ENCODE results near the gene NUDC. TPM values are rescaled to one million over a fixed set of nuclear protein-coding genes. Genes with fewer than 3 reads are reported as not detected.

The NUDC gene
- total RNA-seq, 1 experiment from 2014 or later: 149 TPM

GRCh38 chr1:26951216-26951615 is 29.7 kb downstream of the NUDC start:
- POLR2A ChIA-PET (ENCODE audit: unreplicated experiment): no interaction called here
- no TSS peak for BruUV-seq (replicated peaks)
- intact Hi-C loops (cut with micrococcal nuclease): no loop called here

GRCh38 chr1:26951821-26952497 is 30.4 kb downstream of the NUDC start:
- Histone ChIP-seq H2AFZ (ENCODE audit: low read length) (no peak overlapping the region), H3K9me2 (replicated peaks; ENCODE audit: low read length) (no peaks in the 10 kb centered on the region), H3K4me3 (ENCODE audit: low read length) (no peak overlapping the region), H3K27me3 (ENCODE audit: low read length) (no peaks in the 10 kb centered on the region), H3K4me1 (ENCODE audit: insufficient read depth, low read length) (peaks cover 10% of the 10 kb centered on the region; the same call in 1 of the 2 replicates), H3K4me2 (ENCODE audit: low read length) (no peak overlapping the region), H3F3A (ENCODE audit: low read length, unreplicated experiment) (no peaks in the 10 kb centered on the region), H3K9me3 (ENCODE audit: low read length) (no peaks in the 10 kb centered on the region), H3K79me2 (ENCODE audit: low read length) (no peaks in the 10 kb centered on the region), H3K36me3 (ENCODE audit: low read depth, low read length) (peaks cover 6% of the 10 kb centered on the region; the same call in 1 of the 2 replicates), H3K27ac (ENCODE audit: low read length) (no peak overlapping the region), H4K20me1 (ENCODE audit: low read length) (no peaks in the 10 kb centered on the region), H3K9ac (ENCODE audit: low read length) (no peak overlapping the region)
- ATAC-seq (no peak), DNase-seq (no peak)
- TF ChIP-seq EZH2phosphoT487 (IDR thresholded peaks at IDR 0.05; ENCODE audit: borderline replicate concordance, low read length) (no peak), EZH2 (IDR thresholded peaks at IDR 0.05; ENCODE audit: low read length, unreplicated experiment) (no peak), CTCF (conservative IDR thresholded peaks at IDR 0.05; ENCODE audit: low read depth, low read length) (no peak)
- POLR2A ChIA-PET (ENCODE audit: unreplicated experiment): no interaction called here
- no TSS peak for BruUV-seq (replicated peaks)
- intact Hi-C loops (cut with micrococcal nuclease): no loop called here
- CTCF ChIA-PET: no interaction called here

More at GRCh38 chr1:26951216-26951615, 29.7 kb downstream of the NUDC start:
- H3K9me3 ChIP-seq (ENCODE audit: low read length): no peaks in the 10 kb centered on the region
- no peak overlapping the region for H3K4me2 ChIP-seq (ENCODE audit: low read length)
- H3K27me3 ChIP-seq (ENCODE audit: low read length): no peaks in the 10 kb centered on the region
- H3K27ac ChIP-seq (ENCODE audit: low read length): no peak overlapping the region
- H3K9ac ChIP-seq (ENCODE audit: low read length): no peak overlapping the region
- no peaks in the 10 kb centered on the region for H3K79me2 ChIP-seq (ENCODE audit: low read length)
- TF ChIP-seq EZH2phosphoT487 (IDR thresholded peaks at IDR 0.05; ENCODE audit: borderline replicate concordance, low read length) (no peak), CTCF (conservative IDR thresholded peaks at IDR 0.05; ENCODE audit: low read depth, low read length) (no peak), EZH2 (IDR thresholded peaks at IDR 0.05; ENCODE audit: low read length, unreplicated experiment) (no peak)
- H2AFZ ChIP-seq (ENCODE audit: low read length): no peak overlapping the region
- H3K4me3 ChIP-seq (ENCODE audit: low read length): no peak overlapping the region
- DNase-seq (no peak), ATAC-seq (no peak)
- no peaks in the 10 kb centered on the region for H3K9me2 ChIP-seq (replicated peaks; ENCODE audit: low read length)
- no peaks in the 10 kb centered on the region for H4K20me1 ChIP-seq (ENCODE audit: low read length)
- CTCF ChIA-PET: no interaction called here
- H3K36me3 ChIP-seq (ENCODE audit: low read depth, low read length): peaks cover 12% of the 10 kb centered on the region; the same call in 1 of the 2 replicates
- no peaks in the 10 kb centered on the region for H3F3A ChIP-seq (ENCODE audit: low read length, unreplicated experiment)
- peaks cover 10% of the 10 kb centered on the region; the same call in 1 of the 2 replicates for H3K4me1 ChIP-seq (ENCODE audit: insufficient read depth, low read length)

- Histone ChIP-seq H3K4me3 (ENCODE audit: low read length) (no peak overlapping the region), H3K36me3 (ENCODE audit: low read depth, low read length) (peaks cover 4% of the 10 kb centered on the region; the same call in 1 of the 2 replicates), H3K9ac (ENCODE audit: low read length) (no peak overlapping the region), H3K27ac (ENCODE audit: low read length) (no peak overlapping the region), H3K79me2 (ENCODE audit: low read length) (peaks cover 3% of the 10 kb centered on the region), H3K4me2 (ENCODE audit: low read length) (no peak overlapping the region), H3K9me3 (ENCODE audit: low read length) (no peaks in the 10 kb centered on the region), H3F3A (ENCODE audit: low read length, unreplicated experiment) (no peaks in the 10 kb centered on the region), H2AFZ (ENCODE audit: low read length) (no peak overlapping the region), H3K9me2 (replicated peaks; ENCODE audit: low read length) (no peaks in the 10 kb centered on the region), H4K20me1 (ENCODE audit: low read length) (no peaks in the 10 kb centered on the region), H3K4me1 (ENCODE audit: insufficient read depth, low read length) (peaks cover 10% of the 10 kb centered on the region; the same call in 1 of the 2 replicates), H3K27me3 (ENCODE audit: low read length) (no peaks in the 10 kb centered on the region)
- DNase-seq: no peak
- no peak for ATAC-seq
- ChIA-PET CTCF (no interaction called here), POLR2A (ENCODE audit: unreplicated experiment) (no interaction called here)
- BruUV-seq (replicated peaks): no TSS peak
- intact Hi-C loops (cut with micrococcal nuclease): no loop called here
- TF ChIP-seq EZH2phosphoT487 (IDR thresholded peaks at IDR 0.05; ENCODE audit: borderline replicate concordance, low read length) (no peak), CTCF (conservative IDR thresholded peaks at IDR 0.05; ENCODE audit: low read depth, low read length) (no peak), EZH2 (IDR thresholded peaks at IDR 0.05; ENCODE audit: low read length, unreplicated experiment) (no peak)
Observed at GRCh38 chr1:26953374-26953773, 31.8 kb downstream of the NUDC start.
